NT2/D1 (cell line): ENCODE data around the gene OR2A14.

Source experiments
- SUZ12 ChIP-seq: IDR thresholded peaks from 2 replicates; pipeline ENCODE4 v1.6.1; 2011; ENCODE audit not compliant: insufficient read length, insufficient read depth; ENCODE audit errors: extremely low read depth
- YY1 ChIP-seq: IDR thresholded peaks from 2 replicates; pipeline ENCODE4 v1.6.1; 2011; ENCODE audit not compliant: insufficient read length, insufficient read depth
- ZNF274 ChIP-seq: IDR thresholded peaks from 2 replicates; pipeline ENCODE4 v1.6.1; 2011; ENCODE audit warnings: mild to moderate bottlenecking, low read depth, low read length

GRCh38 chr7:144134116-144134515 is 11.1 kb downstream of the OR2A14 start:
- TF ChIP-seq YY1, result no peak
- TF ChIP-seq SUZ12, result no peak
- TF ChIP-seq ZNF274, result no peak
